GM18507 (cell line): Measurements from ENCODE around the gene ZFP92.

ENCODE experiments used
- DNase-seq: peaks from one replicate; pipeline ENCODE4 v3.0.0; 2011; ENCODE audit warnings: low read depth; ENCODE audit not compliant: insufficient read length; ENCODE audit errors: extremely low spot score
- FAIRE-seq: peaks from 2 replicates; lab custom pipeline; 2011; peaks lifted over from hg19 to GRCh38; lab: Jason Lieb, UNC

The ZFP92 gene

DNA sequence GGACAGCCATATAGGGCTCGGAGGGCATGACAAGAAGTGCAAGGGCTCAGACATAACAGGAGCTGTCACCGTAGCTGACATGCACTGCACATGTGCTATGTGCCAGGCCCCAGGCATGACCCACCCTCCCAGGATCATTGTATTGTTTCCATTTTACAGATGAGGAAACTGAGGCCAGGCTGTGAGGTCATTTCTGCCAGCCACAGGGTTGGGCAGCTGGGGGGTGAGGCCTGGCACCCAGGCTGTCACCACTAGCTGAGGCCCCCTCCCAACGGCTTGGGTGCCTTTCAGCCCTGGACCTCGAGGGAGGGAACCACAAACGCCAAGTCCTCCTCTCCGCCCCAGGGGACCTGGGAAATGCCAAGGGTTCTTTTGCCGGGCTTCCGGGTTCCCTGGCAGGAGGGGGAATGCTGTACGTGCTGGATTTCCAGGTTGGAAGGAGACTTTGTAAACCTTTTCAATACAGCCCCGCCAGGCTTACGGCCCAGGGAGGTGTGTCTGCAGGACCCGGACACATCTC lies 21.9 kb downstream of the ZFP92 start:
- DNase-seq (no peak), FAIRE-seq (no peak)

DNA sequence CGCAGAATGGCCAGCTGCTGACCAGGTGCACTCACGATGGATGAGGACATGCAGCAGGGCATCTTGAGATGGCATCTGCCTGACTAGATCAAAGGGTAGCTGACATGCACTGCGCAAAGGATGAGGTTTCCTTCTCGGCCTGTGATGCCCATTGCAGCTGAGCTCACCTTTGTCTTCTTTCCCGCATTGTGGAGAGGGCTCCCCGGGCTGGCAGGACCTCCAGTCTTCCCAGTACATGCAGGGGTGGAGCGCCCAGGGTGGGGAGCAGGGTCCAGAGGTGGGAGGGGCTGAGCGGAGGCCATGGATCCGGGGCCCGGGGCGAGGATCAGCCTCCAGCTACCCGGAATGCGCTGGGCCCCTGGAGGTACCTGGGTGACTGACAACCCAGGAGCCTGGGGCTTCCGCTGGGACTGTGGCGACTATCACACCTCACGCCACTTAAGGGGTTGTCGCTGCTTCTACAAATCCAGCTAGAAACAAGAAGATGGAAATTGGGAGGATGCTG lies 22.6 kb downstream of the ZFP92 start:
- no peak for FAIRE-seq
- no peak for DNase-seq

- DNase-seq (no peak), FAIRE-seq (no peak)
Measured at GRCh38 chrX:153434801-153435200, 23.5 kb downstream of the ZFP92 start.

DNA sequence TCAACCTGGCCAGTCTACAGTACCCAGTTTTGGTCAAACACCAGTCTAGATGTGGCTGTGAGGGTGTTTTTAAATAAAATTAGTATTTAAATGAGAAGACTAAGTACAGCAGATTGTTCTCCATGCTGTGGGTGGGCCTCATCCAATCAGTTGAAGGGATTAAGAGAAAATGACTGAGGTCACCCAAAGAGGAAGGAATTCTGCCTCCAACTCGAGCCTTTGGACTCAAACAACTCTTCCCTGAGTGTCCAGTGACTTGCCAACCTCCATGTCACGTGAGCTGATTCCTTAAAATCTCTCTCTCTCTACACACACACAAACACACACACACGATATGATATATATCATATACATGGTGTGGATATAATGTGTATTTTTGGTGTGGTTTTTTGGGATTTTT lies 24.6 kb downstream of the ZFP92 start:
- FAIRE-seq (no peak), DNase-seq (no peak)

- DNase-seq (no peak), FAIRE-seq (peak; percentile 64)
Measured at GRCh38 chrX:153438532-153438931, 27.3 kb downstream of the ZFP92 start.

GRCh38 chrX:153439977-153440376 lies 28.7 kb downstream of the ZFP92 start:
- FAIRE-seq (no peak), DNase-seq (no peak)

GRCh38 chrX:153440556-153441135 lies 29.4 kb downstream of the ZFP92 start:
- no peak for FAIRE-seq
- DNase-seq: no peak

GRCh38 chrX:153441296-153441695 lies 30.0 kb downstream of the ZFP92 start:
- FAIRE-seq: no peak
- no peak for DNase-seq

DNA sequence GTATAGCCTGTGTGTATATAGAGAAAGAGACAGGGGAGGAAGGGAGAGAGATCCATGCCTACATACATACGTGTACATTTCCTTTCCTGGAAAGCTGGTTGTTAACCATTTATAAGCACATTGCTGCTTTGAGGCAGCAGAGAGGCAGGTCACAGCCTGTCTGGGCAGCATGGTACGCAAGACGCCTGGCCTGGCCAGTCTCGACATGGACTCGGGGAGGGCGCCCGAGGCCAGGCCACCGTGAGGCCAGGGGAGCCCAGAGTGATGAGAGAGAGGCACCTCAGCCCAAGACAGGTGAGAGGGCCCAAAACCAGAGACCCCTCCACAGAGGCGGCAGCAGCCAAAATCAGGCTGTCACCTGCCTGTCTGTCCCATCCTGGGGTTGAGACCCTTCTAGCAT lies 30.7 kb downstream of the ZFP92 start:
- DNase-seq (no peak), FAIRE-seq (no peak)

GRCh38 chrX:153442463-153442862 lies 31.2 kb downstream of the ZFP92 start:
- no peak for FAIRE-seq
- DNase-seq: no peak

DNA sequence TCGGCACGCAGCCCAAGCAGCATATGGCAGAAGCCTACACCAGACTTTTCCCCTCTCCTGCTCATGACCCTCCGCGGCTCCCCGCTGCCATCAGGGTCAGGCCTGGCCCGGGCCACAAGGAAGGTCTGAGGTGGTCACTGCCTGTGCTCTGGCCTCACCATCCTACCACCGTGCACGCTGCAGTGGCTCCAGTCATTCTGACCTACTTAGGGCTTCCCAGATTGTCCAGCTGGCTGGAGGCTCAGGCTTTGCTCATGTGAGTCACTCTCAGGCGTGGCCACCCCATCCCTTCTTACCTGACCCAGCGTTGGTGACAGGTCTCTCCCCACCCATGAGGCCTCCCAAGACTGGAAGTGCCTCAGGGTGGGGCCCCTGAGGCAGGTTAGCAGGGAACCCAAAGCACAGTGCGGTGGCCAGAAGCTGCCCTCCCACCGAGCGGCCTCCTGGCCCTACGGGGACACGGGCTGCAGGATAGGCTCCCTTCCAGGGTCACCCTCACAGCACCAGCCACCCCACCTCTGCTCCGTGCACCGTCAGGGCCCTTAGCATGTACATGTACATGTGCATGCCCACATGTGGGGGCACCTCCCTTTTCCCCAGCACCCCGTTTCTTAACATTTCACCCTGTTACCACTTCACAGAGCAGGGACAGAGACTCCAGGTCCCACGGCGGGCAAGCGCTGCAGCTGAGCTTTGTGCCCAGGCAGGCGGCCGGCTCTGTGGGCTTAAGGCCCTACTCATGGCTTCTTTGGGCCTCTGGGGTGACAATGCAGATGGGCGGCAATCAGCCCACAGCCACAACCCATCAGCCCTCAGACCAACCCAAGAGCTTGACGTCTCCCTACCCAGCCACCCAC lies 32.4 kb downstream of the ZFP92 start:
- DNase-seq: no peak

DNA sequence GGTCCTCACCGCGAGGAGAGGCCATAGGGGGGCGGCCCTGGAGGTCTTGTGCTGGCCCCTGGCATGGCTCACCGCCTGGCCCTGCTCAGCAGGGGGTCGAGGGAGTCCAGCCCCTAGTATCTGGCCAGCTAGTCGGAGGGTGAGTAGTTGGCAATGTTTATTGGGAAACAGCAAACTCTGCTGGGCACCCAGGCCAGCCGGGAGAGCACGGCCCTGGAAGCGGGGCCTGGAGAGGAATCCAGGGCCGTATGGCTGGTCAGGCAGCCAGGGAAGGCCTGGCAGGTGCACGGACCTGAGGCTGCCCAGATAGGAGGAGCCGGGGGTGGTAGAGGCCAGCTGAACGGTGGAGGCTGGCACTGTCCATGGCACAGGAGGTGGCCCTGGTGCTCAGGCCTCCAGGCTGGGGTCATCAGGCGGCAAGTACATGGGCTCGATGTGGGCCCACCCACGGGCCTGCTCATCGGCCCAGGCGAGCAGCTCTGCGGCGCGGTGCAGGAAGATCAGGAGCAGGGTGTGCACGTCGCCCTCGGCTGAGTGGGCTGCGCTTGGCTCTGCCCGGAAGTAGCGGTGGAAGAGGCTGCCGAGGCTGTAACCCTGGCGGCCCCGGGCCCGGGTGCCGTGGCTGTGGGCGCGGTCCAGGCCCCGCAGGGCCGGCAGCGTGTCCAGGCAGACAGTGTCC lies 33.2 kb downstream of the ZFP92 start:
- FAIRE-seq (no peak), DNase-seq (no peak)

More for the DNA sequence above, 32.4 kb downstream of the ZFP92 start:
- no peak for FAIRE-seq

DNA sequence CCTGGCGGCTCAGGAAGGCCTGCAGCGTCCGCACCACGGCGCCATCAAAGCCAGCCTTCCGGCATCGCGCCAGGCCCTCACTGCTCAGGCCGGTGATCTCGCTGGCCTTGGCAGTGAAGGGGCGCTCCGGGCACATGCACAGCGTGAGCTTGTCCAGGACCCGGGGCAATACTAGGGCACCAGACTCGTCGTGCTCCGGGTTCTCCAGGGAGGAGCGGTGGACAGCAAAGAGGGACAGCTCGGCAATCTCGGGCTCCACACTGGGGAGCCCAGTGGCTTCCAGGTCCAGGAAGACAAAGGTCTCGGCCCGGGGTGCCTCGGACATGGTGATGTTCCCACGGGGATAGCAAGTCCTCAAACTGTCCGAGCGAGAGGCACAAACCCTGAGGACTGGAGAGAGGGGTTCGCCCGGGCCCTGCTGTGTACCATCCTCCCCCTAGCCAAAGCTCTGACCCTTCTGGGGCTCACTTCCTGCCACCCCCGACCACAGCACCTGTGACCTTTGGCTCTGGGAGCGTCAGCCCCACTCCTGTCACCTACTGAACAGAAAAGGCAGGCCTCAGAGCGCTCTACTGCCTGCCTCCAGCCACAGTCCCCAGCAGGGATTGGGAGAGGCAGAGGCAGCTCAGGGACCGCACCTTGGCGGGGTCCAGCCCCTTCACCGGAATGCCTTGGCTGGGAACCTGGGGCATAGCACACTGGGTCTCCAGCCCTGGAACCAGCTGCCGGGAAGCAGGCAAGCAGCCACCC lies 34.0 kb downstream of the ZFP92 start:
- DNase-seq (no peak), FAIRE-seq (no peak)

- FAIRE-seq: no peak
- no peak for DNase-seq
Measured at GRCh38 chrX:153445856-153446635, 34.8 kb downstream of the ZFP92 start, which contains the start of gene TREX2. Gene TREX2 (minus strand): TSS chrX:153446056. CDS start chrX:153445430, 626 bp downstream.

- FAIRE-seq: no peak
- DNase-seq: no peak
Measured at GRCh38 chrX:153446636-153446936, 35.3 kb downstream of the ZFP92 start.

- DNase-seq (no peak), FAIRE-seq (no peak)
Measured at GRCh38 chrX:153446950-153447580, 35.8 kb downstream of the ZFP92 start.

- FAIRE-seq: no peak
Measured at GRCh38 chrX:153447581-153447960, 36.3 kb downstream of the ZFP92 start.

GRCh38 chrX:153448556-153449367 lies 37.5 kb downstream of the ZFP92 start:
- FAIRE-seq: no peak
- DNase-seq: no peak

More at GRCh38 chrX:153447581-153447960, 36.3 kb downstream of the ZFP92 start:
- no peak for DNase-seq
